Left ventricle myocardium inferior (tissue), 1 donor: ENCODE results near the gene CRY1. TPM values are rescaled to one million over a fixed set of nuclear protein-coding genes. Genes with fewer than 3 reads are reported as not detected.

Source experiments
- DNase-seq: peaks from one replicate; pipeline ENCODE4 v3.0.0-alpha.2; 2020
- H3K27ac ChIP-seq: fragments of 200-600 bp; replicated peaks from 2 replicates; pipeline ENCODE4 v1.8.0; 2021
- H3K27me3 ChIP-seq: fragments of 200-600 bp; 2 replicates; pipeline ENCODE4 v1.8.0; 2021; ENCODE audit warnings: low read depth
- H3K36me3 ChIP-seq: fragments of 200-600 bp; 2 replicates; pipeline ENCODE4 v1.8.0; 2021
- H3K4me1 ChIP-seq: fragments of 200-600 bp; 2 replicates; pipeline ENCODE4 v1.8.0; 2021
- H3K4me3 ChIP-seq: fragments of 200-600 bp; 2 replicates; pipeline ENCODE4 v1.8.0; 2021; ENCODE audit warnings: mild to moderate bottlenecking, moderate library complexity
- H3K9me3 ChIP-seq: fragments of 200-600 bp; replicated peaks from 2 replicates; pipeline ENCODE4 v1.8.0; 2021
- CTCF ChIP-seq: fragments of 200-600 bp; IDR thresholded peaks from 2 replicates; pipeline ENCODE4 v1.8.0; 2021; ENCODE audit warnings: antibody characterized with exemption, mild to moderate bottlenecking, borderline replicate concordance
- intact Hi-C: fragments of 100-400 bp; cut with micrococcal nuclease; formaldehyde crosslinking; loops from one replicate; pipeline ENCODE4 v1.11.0; 2022
- total RNA-seq: library from RNA; stranded (reverse); fragmentation: NEBNext Ultra II Directional; extraction: Animal tissue kit (Norgen Biotek cat#: 25700); gene quantifications from one replicate; pipeline ENCODE4 v1.2.1, GENCODE V29; 2021
- donor health status: DM: no; HTN: yes; CAD: no; lungs with severe emphysema.

Gene CRY1
- total RNA-seq, 1 donor from 2014 or later: 10.0 TPM

- Histone ChIP-seq H3K4me1 (peaks cover 26% of the 10 kb centered on the region), H3K4me3 (no peak overlapping the region), H3K27ac (peak overlapping the region; percentile 37), H3K27me3 (no peaks in the 10 kb centered on the region), H3K9me3 (peaks cover 10% of the 10 kb centered on the region), H3K36me3 (peaks cover 8% of the 10 kb centered on the region)
- TF ChIP-seq CTCF: no peak
- intact Hi-C loops: no loop called here
- DNase-seq: no peak
These were observed 35.2 kb downstream of the CRY1 start for GRCh38 chr12:107058190-107058589.

- H3K27ac ChIP-seq: peak overlapping the region; percentile 37
- H3K4me3 ChIP-seq: no peak overlapping the region
- no peak for TF ChIP-seq CTCF
- H3K4me1 ChIP-seq: peaks cover 26% of the 10 kb centered on the region
- peaks cover 9% of the 10 kb centered on the region for H3K36me3 ChIP-seq
- no peaks in the 10 kb centered on the region for H3K27me3 ChIP-seq
- H3K9me3 ChIP-seq: peaks cover 16% of the 10 kb centered on the region
- no peak for DNase-seq
- intact Hi-C loops: no loop called here
These were observed 36.1 kb downstream of the CRY1 start for GRCh38 chr12:107057071-107057834.

GRCh38 chr12:107053709-107054108, 39.6 kb downstream of the CRY1 start:
- Histone ChIP-seq H3K4me3 (no peak overlapping the region), H3K27ac (no peak overlapping the region), H3K9me3 (peaks cover 22% of the 10 kb centered on the region), H3K4me1 (peaks cover 24% of the 10 kb centered on the region), H3K27me3 (no peaks in the 10 kb centered on the region), H3K36me3 (peaks cover 9% of the 10 kb centered on the region)
- intact Hi-C loops: no loop called here
- no peak for TF ChIP-seq CTCF
- DNase-seq: no peak

- Histone ChIP-seq H3K4me1 (no peaks in the 10 kb centered on the region), H3K27ac (no peak overlapping the region), H3K27me3 (no peaks in the 10 kb centered on the region), H3K36me3 (no peaks in the 10 kb centered on the region), H3K4me3 (no peak overlapping the region), H3K9me3 (peaks cover 34% of the 10 kb centered on the region)
- TF ChIP-seq CTCF: no peak
- no peak for DNase-seq
- intact Hi-C loops: no loop called here
These were observed 48.2 kb downstream of the CRY1 start for GRCh38 chr12:107045186-107045585.

- no peak for DNase-seq
- Histone ChIP-seq H3K4me1 (no peaks in the 10 kb centered on the region), H3K27me3 (no peaks in the 10 kb centered on the region), H3K36me3 (no peaks in the 10 kb centered on the region), H3K4me3 (no peak overlapping the region), H3K27ac (no peak overlapping the region), H3K9me3 (peaks cover 20% of the 10 kb centered on the region)
- intact Hi-C loops: no loop called here
- TF ChIP-seq CTCF: no peak
These were observed 50.5 kb downstream of the CRY1 start for GRCh38 chr12:107042801-107043200.
